Measurements from ENCODE around the gene POU2F2. TPM values are rescaled to one million over a fixed set of nuclear protein-coding genes. Genes with fewer than 3 reads are reported as not detected.

The POU2F2 gene
- polyA plus RNA-seq, 1 experiment = 2.2 TPM

- no peaks in the 10 kb centered on the region for H3K36me3 ChIP-seq (ENCODE audit: control insufficient read depth, insufficient read depth, low read length)
- no peak for DNase-seq (ENCODE audit: low read depth)
- CTCF ChIA-PET = no interaction called here
- no peak within 1 kb of the TSS for H3K4me3 ChIP-seq (ENCODE audit: low read depth, low read length)
- TF ChIP-seq, protein P1, sequence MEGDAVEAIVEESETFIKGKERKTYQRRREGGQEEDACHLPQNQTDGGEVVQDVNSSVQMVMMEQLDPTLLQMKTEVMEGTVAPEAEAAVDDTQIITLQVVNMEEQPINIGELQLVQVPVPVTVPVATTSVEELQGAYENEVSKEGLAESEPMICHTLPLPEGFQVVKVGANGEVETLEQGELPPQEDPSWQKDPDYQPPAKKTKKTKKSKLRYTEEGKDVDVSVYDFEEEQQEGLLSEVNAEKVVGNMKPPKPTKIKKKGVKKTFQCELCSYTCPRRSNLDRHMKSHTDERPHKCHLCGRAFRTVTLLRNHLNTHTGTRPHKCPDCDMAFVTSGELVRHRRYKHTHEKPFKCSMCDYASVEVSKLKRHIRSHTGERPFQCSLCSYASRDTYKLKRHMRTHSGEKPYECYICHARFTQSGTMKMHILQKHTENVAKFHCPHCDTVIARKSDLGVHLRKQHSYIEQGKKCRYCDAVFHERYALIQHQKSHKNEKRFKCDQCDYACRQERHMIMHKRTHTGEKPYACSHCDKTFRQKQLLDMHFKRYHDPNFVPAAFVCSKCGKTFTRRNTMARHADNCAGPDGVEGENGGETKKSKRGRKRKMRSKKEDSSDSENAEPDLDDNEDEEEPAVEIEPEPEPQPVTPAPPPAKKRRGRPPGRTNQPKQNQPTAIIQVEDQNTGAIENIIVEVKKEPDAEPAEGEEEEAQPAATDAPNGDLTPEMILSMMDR (IDR thresholded peaks at IDR 0.05; ENCODE audit: insufficient read depth, low read depth, low read length) = no peak
- POLR2A ChIA-PET = no interaction called here
- peaks cover 32% of the 10 kb centered on the region for H3K27me3 ChIP-seq (ENCODE audit: control insufficient read depth, insufficient read depth, low read length)
These were observed 62.5 kb downstream of the POU2F2 start, which contains the start of gene GRIK5 for GRCh38 chr19:42069619-42070351. GRIK5 (minus strand) TSS chr19:42070206; CDS start chr19:42065770, 4,436 bp downstream.

DNA sequence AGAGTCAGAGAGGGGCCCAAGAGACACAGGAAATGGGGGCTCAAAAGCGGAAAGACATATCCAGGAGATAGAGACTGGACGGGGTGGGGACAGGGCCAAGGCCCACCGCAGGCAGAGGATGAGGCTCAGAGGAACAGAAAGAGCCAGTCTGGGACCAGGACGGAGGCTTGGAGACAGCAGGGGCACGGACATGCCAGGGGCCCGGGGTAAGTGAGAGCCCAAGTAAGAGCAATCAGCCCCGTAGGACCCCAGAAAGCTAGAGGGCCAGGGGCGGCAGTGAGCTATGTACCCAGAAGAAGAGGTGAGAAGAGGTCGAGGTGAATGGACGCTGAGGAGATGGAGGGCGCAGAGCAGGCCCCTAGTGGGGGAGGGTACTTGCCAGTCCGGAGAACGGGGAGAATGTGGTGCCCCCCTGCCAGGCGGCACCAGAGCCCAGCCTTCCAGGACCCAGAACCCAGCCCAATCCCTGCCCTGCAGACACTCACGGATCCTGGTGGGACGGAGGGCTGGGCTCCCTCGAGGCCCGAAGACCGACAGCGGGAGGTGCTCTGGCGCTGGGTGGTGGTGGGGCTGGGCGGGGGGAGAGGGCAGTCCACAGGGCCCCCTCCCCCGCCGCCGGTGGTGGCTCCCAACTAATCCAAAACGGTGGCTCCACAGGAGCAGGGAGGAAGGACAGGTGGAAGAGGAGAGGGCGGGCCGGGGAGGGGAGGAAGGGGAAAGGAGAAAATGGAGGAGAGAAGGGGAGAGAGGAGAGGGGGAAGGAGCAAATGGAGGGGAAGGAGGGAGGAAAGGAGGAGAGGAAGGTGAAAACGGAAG lies 63.3 kb downstream of the POU2F2 start:
- Histone ChIP-seq H3K36me3 (ENCODE audit: control insufficient read depth, insufficient read depth, low read length) (no peaks in the 10 kb centered on the region), H3K4me3 (ENCODE audit: low read depth, low read length) (no peak overlapping the region), H3K27me3 (ENCODE audit: control insufficient read depth, insufficient read depth, low read length) (peaks cover 34% of the 10 kb centered on the region)
- POLR2A ChIA-PET = no interaction called here
- no peak for DNase-seq (ENCODE audit: low read depth)
- TF ChIP-seq, protein P1 (IDR thresholded peaks at IDR 0.05; ENCODE audit: insufficient read depth, low read depth, low read length) = no peak
- CTCF ChIA-PET = interaction anchor here (2.7 kb wide), 1 partner anchor 34 kb away, joined by 8 read pairs; no protein-coding TSS in a partner anchor

- TF ChIP-seq, protein P1 (IDR thresholded peaks at IDR 0.05; ENCODE audit: insufficient read depth, low read depth, low read length) = no peak
- DNase-seq (ENCODE audit: low read depth) = no peak
- Histone ChIP-seq H3K27me3 (ENCODE audit: control insufficient read depth, insufficient read depth, low read length) (peaks cover 37% of the 10 kb centered on the region), H3K36me3 (ENCODE audit: control insufficient read depth, insufficient read depth, low read length) (no peaks in the 10 kb centered on the region), H3K4me3 (ENCODE audit: low read depth, low read length) (no peak overlapping the region)
- ChIA-PET CTCF (interaction anchor here (0.6 to 2.7 kb wide), 2 partner anchors 34 to 372 kb away, joined by 3 to 8 read pairs; no protein-coding TSS in a partner anchor), POLR2A (no interaction called here)
These were observed 63.9 kb downstream of the POU2F2 start for GRCh38 chr19:42068361-42068755.

DNA sequence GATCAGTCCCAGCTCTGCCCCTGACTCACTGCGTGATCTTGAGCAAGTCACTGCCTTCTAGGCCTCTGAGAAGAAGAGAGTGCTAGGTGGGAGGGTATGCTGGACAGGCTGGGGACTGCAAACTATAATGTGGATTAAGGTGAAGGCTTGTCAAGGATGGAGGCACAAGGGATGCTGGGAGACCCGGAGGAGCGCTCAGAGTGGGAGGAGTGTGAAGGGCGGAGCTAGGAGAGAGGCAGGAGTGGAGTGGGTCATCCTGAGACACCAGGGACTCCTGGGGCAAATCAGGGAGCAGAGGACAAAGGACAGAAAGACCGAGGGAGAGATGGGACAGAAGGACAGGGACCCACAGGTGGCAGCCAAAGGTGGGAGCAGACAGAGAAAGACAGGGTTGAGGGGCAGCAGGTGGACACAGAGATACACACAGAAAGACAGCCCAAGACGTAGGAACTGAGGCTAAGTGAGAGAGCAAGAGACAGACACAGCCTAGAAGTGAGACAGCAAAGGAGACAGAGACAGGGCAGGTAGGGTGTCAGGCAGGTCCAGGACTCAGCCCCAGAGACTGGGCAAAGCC lies 64.8 kb downstream of the POU2F2 start:
- TF ChIP-seq, protein P1 (IDR thresholded peaks at IDR 0.05; ENCODE audit: insufficient read depth, low read depth, low read length) = no peak
- POLR2A ChIA-PET = no interaction called here
- Histone ChIP-seq H3K27me3 (ENCODE audit: control insufficient read depth, insufficient read depth, low read length) (peaks cover 39% of the 10 kb centered on the region), H3K36me3 (ENCODE audit: control insufficient read depth, insufficient read depth, low read length) (no peaks in the 10 kb centered on the region), H3K4me3 (ENCODE audit: low read depth, low read length) (no peak overlapping the region)
- CTCF ChIA-PET = interaction anchor here (2.7 kb wide), 1 partner anchor 33 kb away, joined by 8 read pairs; no protein-coding TSS in a partner anchor
- no peak for DNase-seq (ENCODE audit: low read depth)

All from BJ (cell line).